Measurements from ENCODE around the gene COBL.

- TF ChIP-seq POLR2A (IDR thresholded peaks at IDR 0.05), result no peak
- TF ChIP-seq CTCF (IDR thresholded peaks at IDR 0.05), result no peak
Measured at GRCh38 chr7:51278797-51279196, 37.8 kb downstream of the COBL start.

Data from right lobe of liver (tissue), 4 donors.